ENCODE results near the gene BMS1.
"Not testable (repeated sequence)": the region's sequence is repeated elsewhere in the genome, so short reads cannot be mapped to it uniquely, and the experiment has no call there.

The BMS1 gene

GRCh38 chr10:42850931-42851330, 68.3 kb downstream of the BMS1 start:
- no peaks in the 10 kb centered on the region for H3K9me3 Mint-ChIP-seq
- H3K36me3 Mint-ChIP-seq (ENCODE audit: low read depth): no peaks in the 10 kb centered on the region
- H3K4me1 Mint-ChIP-seq: no peaks in the 10 kb centered on the region
- H3K27ac Mint-ChIP-seq: no peak overlapping the region
- no peak overlapping the region for H3K4me3 Mint-ChIP-seq
- peaks cover 17% of the 10 kb centered on the region for H3K27me3 Mint-ChIP-seq (ENCODE audit: low read depth)
- TF ChIP-seq CTCF (IDR thresholded peaks at IDR 0.05; ENCODE audit: unreplicated experiment in 3 of 3): no peak

- no peak overlapping the region for H3K27ac Mint-ChIP-seq
- no peak for TF ChIP-seq CTCF (IDR thresholded peaks at IDR 0.05; ENCODE audit: unreplicated experiment in 3 of 3)
- H3K4me3 Mint-ChIP-seq: no peak overlapping the region
- H3K36me3 Mint-ChIP-seq (ENCODE audit: low read depth): no peaks in the 10 kb centered on the region
- no peaks in the 10 kb centered on the region for H3K9me3 Mint-ChIP-seq
- peaks cover 32% of the 10 kb centered on the region for H3K27me3 Mint-ChIP-seq (ENCODE audit: low read depth)
- H3K4me1 Mint-ChIP-seq: no peaks in the 10 kb centered on the region
These were observed 76.7 kb downstream of the BMS1 start for GRCh38 chr10:42859256-42859655.

GRCh38 chr10:42860016-42860415, 77.4 kb downstream of the BMS1 start:
- H3K4me3 Mint-ChIP-seq; H3K36me3 Mint-ChIP-seq (ENCODE audit: low read depth); H3K4me1 Mint-ChIP-seq; H3K9me3 Mint-ChIP-seq; H3K27ac Mint-ChIP-seq: not testable (repeated sequence)
- peaks cover 32% of the 10 kb centered on the region for H3K27me3 Mint-ChIP-seq (ENCODE audit: low read depth)

- H3K9me3 Mint-ChIP-seq; H3K4me1 Mint-ChIP-seq; H3K27ac Mint-ChIP-seq; H3K4me3 Mint-ChIP-seq; H3K36me3 Mint-ChIP-seq (ENCODE audit: low read depth): not testable (repeated sequence)
- H3K27me3 Mint-ChIP-seq (ENCODE audit: low read depth): peaks cover 34% of the 10 kb centered on the region
These were observed 80.2 kb downstream of the BMS1 start for GRCh38 chr10:42862801-42863200.

- H3K4me1 Mint-ChIP-seq: peaks cover 4% of the 10 kb centered on the region
- no peaks in the 10 kb centered on the region for H3K9me3 Mint-ChIP-seq
- no peaks in the 10 kb centered on the region for H3K36me3 Mint-ChIP-seq (ENCODE audit: low read depth)
- H3K27ac Mint-ChIP-seq: no peak overlapping the region
- no peak overlapping the region for H3K4me3 Mint-ChIP-seq
- peak in 1 of 3 experiments; percentile 19 for TF ChIP-seq CTCF (IDR thresholded peaks at IDR 0.05; ENCODE audit: unreplicated experiment in 3 of 3)
- peaks cover 33% of the 10 kb centered on the region for H3K27me3 Mint-ChIP-seq (ENCODE audit: low read depth)
These were observed 82.0 kb downstream of the BMS1 start for GRCh38 chr10:42864575-42864974.

- peaks cover 4% of the 10 kb centered on the region for H3K4me1 Mint-ChIP-seq
- H3K27me3 Mint-ChIP-seq (ENCODE audit: low read depth): peaks cover 27% of the 10 kb centered on the region
- H3K9me3 Mint-ChIP-seq: no peaks in the 10 kb centered on the region
- TF ChIP-seq CTCF (IDR thresholded peaks at IDR 0.05; ENCODE audit: unreplicated experiment in 3 of 3): no peak
- H3K36me3 Mint-ChIP-seq (ENCODE audit: low read depth): no peaks in the 10 kb centered on the region
- no peak overlapping the region for H3K4me3 Mint-ChIP-seq
- H3K27ac Mint-ChIP-seq: no peak overlapping the region
These were observed 83.1 kb downstream of the BMS1 start for GRCh38 chr10:42865716-42866114.

GRCh38 chr10:42866115-42866995, 83.8 kb downstream of the BMS1 start:
- Mint-ChIP-seq H3K4me3 (no peak overlapping the region), H3K36me3 (ENCODE audit: low read depth) (no peaks in the 10 kb centered on the region), H3K27me3 (ENCODE audit: low read depth) (peaks cover 29% of the 10 kb centered on the region), H3K27ac (no peak overlapping the region), H3K9me3 (no peaks in the 10 kb centered on the region), H3K4me1 (peaks cover 4% of the 10 kb centered on the region)
- peak; percentile 81 to 91 (median 88) for TF ChIP-seq CTCF (IDR thresholded peaks at IDR 0.05; ENCODE audit: unreplicated experiment in 3 of 3)

Data from nephron (organoid).